Trophoblast cell (in vitro differentiated cells and primary cell): ENCODE results near the gene PMM1.

ENCODE experiments used
- DNase-seq, 2 donors: peaks; one replicate each; pipeline ENCODE4 v3.0.0-alpha.2; 2016
- H2AFZ ChIP-seq: 2 replicates; pipeline ENCODE4 v1.6.1; 2013; ENCODE audit warnings: low read length, moderate library complexity, mild to moderate bottlenecking; ENCODE audit not compliant: insufficient read depth, poor library complexity
- H2AK5ac ChIP-seq: 2 replicates; pipeline ENCODE4 v1.6.1; 2013; ENCODE audit warnings: mild to moderate bottlenecking, low read length
- H2BK120ac ChIP-seq: 2 replicates; pipeline ENCODE4 v1.6.1; 2013; ENCODE audit warnings: low read length, mild to moderate bottlenecking, moderate library complexity; ENCODE audit not compliant: insufficient read depth, poor library complexity
- H2BK12ac ChIP-seq: 2 replicates; pipeline ENCODE4 v1.6.1; 2013; ENCODE audit warnings: mild to moderate bottlenecking, low read length, moderate library complexity
- H2BK5ac ChIP-seq: 2 replicates; pipeline ENCODE4 v1.6.1; 2013; ENCODE audit warnings: low read length, low read depth, moderate library complexity, mild to moderate bottlenecking; ENCODE audit not compliant: poor library complexity
- H3K14ac ChIP-seq: 2 replicates; pipeline ENCODE4 v1.6.1; 2013; ENCODE audit warnings: mild to moderate bottlenecking, low read length
- H3K18ac ChIP-seq: 2 replicates; pipeline ENCODE4 v1.6.1; 2013; ENCODE audit warnings: mild to moderate bottlenecking, low read length
- H3K23ac ChIP-seq: 2 replicates; pipeline ENCODE4 v1.6.1; 2013; ENCODE audit warnings: low read length
- H3K27ac ChIP-seq: 2 replicates; pipeline ENCODE4 v1.5.1; 2013; ENCODE audit warnings: low read depth, mild to moderate bottlenecking, inconsistent platforms, low read length, moderate library complexity
- H3K27me3 ChIP-seq: 2 replicates; pipeline ENCODE4 v1.6.1; 2013; ENCODE audit warnings: inconsistent platforms, mild to moderate bottlenecking, low read length, moderate library complexity; ENCODE audit not compliant: insufficient read depth
- H3K36me3 ChIP-seq, 2 experiments: 1 replicate in 1 of 2; 2 replicates in 1 of 2; pipeline ENCODE4 v1.6.1; 2013; ENCODE audit warnings: low read length in 2 of 2, mild to moderate bottlenecking in 2 of 2, moderate library complexity in 1 of 2; ENCODE audit not compliant: insufficient read depth in 2 of 2, control insufficient read depth in 1 of 2
- H3K4ac ChIP-seq: 2 replicates; pipeline ENCODE4 v1.6.1; 2013; ENCODE audit warnings: low read depth, mild to moderate bottlenecking, low read length, moderate library complexity
- H3K4me1 ChIP-seq, 2 experiments: 1 replicate in 1 of 2; 2 replicates in 1 of 2; pipeline ENCODE4 v1.6.1; 2013; ENCODE audit warnings: low read length in 2 of 2, mild to moderate bottlenecking in 2 of 2, moderate library complexity in 1 of 2; ENCODE audit not compliant: insufficient read depth in 2 of 2, control insufficient read depth in 1 of 2
- H3K4me2 ChIP-seq: 2 replicates; pipeline ENCODE4 v1.6.1; 2013; ENCODE audit warnings: inconsistent platforms, mild to moderate bottlenecking, low read length, moderate library complexity
- H3K4me3 ChIP-seq: 2 replicates; pipeline ENCODE4 v1.5.1; 2013; ENCODE audit warnings: mild to moderate bottlenecking, low read depth, low read length, inconsistent platforms
- H3K79me1 ChIP-seq: one replicate; pipeline ENCODE4 v1.6.1; 2013; ENCODE audit warnings: low read length
- H3K79me2 ChIP-seq: 2 replicates; pipeline ENCODE4 v1.6.1; 2013; ENCODE audit warnings: low read length, mild to moderate bottlenecking; ENCODE audit not compliant: control insufficient read depth, insufficient read depth, poor library complexity
- H3K9ac ChIP-seq: 2 replicates; pipeline ENCODE4 v1.6.1; 2013; ENCODE audit warnings: mild to moderate bottlenecking, low read length
- H3K9me3 ChIP-seq: 2 replicates; pipeline ENCODE4 v1.6.1; 2013; ENCODE audit warnings: low read depth, mild to moderate bottlenecking, control low read depth, inconsistent platforms, low read length; ENCODE audit not compliant: insufficient read depth
- H4K12ac ChIP-seq: 2 replicates; pipeline ENCODE4 v1.6.1; 2013; ENCODE audit warnings: low read depth, mild to moderate bottlenecking, low read length, moderate library complexity
- H4K8ac ChIP-seq: 2 replicates; pipeline ENCODE4 v1.6.1; 2013; ENCODE audit warnings: low read depth, mild to moderate bottlenecking, low read length, moderate library complexity
- H4K91ac ChIP-seq: one replicate; pipeline ENCODE4 v1.6.1; 2013; ENCODE audit warnings: low read depth, mild to moderate bottlenecking, low read length, moderate library complexity
- WGBS: extraction: QIAGEN DNeasy Blood & Tissue Kit; methylation state at CpG from one replicate; pipeline ENCODE4 v1.1.7; 2013; ENCODE audit warnings: missing lambda C conversion rate; ENCODE audit not compliant: insufficient read length, insufficient coverage; ENCODE audit errors: extremely low coverage; 5-methylcytosine and 5-hydroxymethylcytosine counted together

The PMM1 gene

GRCh38 chr22:41551877-41552582 is 37.6 kb downstream of the PMM1 start:
- no peak overlapping the region for H2AFZ ChIP-seq
- no CpG with 5 or more reads among the region's 11 CpGs for WGBS
- no peak for DNase-seq
- no peak overlapping the region for H3K18ac ChIP-seq
- H2BK120ac ChIP-seq, result no peak overlapping the region
- no peak overlapping the region for H3K27ac ChIP-seq
- no peak overlapping the region for H4K91ac ChIP-seq
- H3K14ac ChIP-seq, result no peak overlapping the region
- H4K12ac ChIP-seq, result no peak overlapping the region
- H3K4me3 ChIP-seq, result no peak overlapping the region
- H3K4ac ChIP-seq, result no peak overlapping the region
- no peaks in the 10 kb centered on the region for H3K4me1 ChIP-seq
- H2BK12ac ChIP-seq, result no peak overlapping the region
- H3K9ac ChIP-seq, result no peak overlapping the region
- H2AK5ac ChIP-seq, result no peak overlapping the region
- no peaks in the 10 kb centered on the region for H3K9me3 ChIP-seq
- H3K23ac ChIP-seq, result no peak overlapping the region
- no peak overlapping the region for H2BK5ac ChIP-seq
- H3K4me2 ChIP-seq, result no peak overlapping the region
- H4K8ac ChIP-seq, result no peak overlapping the region
- no peaks in the 10 kb centered on the region for H3K27me3 ChIP-seq
- H3K36me3 ChIP-seq, result no peaks in the 10 kb centered on the region
- H3K79me1 ChIP-seq, result no peaks in the 10 kb centered on the region
- no peaks in the 10 kb centered on the region for H3K79me2 ChIP-seq

DNA sequence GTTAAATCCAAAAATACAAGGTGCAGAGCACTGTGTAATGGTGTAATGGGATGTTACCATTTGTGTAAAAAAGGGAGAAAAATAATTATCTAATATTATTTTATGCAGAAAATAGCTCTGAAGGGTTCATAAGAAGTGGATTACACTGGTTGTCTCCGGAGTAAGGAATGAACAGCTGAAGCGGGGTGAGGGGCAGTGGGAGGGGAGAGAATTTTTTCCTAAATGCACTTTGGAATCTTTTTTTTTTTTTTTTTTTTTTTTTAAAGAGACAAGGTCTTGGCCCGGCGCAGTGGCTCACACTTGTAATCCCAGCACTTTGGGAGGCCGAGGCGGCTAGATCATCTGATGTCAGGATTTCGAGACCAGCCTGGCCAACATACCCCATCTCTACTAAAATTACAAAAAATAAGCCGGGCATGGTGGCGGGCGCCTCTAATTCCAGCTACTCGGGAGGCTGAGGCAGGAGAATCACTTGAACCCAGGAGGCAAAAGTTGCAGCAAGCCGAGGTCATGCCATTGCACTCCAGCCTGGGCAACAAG is 38.6 kb downstream of the PMM1 start:
- Histone ChIP-seq H3K18ac (no peak overlapping the region), H2BK5ac (no peak overlapping the region), H4K12ac (no peak overlapping the region), H3K9me3 (no peaks in the 10 kb centered on the region), H3K4me3 (no peak overlapping the region), H2BK12ac (no peak overlapping the region), H3K4me2 (no peak overlapping the region), H3K9ac (no peak overlapping the region), H2AK5ac (no peak overlapping the region), H2BK120ac (no peak overlapping the region), H4K8ac (no peak overlapping the region), H3K27me3 (no peaks in the 10 kb centered on the region), H4K91ac (no peak overlapping the region), H3K4me1 (no peaks in the 10 kb centered on the region), H2AFZ (no peak overlapping the region), H3K27ac (no peak overlapping the region), H3K14ac (no peak overlapping the region), H3K36me3 (no peaks in the 10 kb centered on the region), H3K4ac (no peak overlapping the region), H3K79me1 (no peaks in the 10 kb centered on the region), H3K79me2 (no peaks in the 10 kb centered on the region), H3K23ac (no peak overlapping the region)
- no peak for DNase-seq
- no CpG with 5 or more reads among the region's 12 CpGs for WGBS

GRCh38 chr22:41548830-41549211 is 40.8 kb downstream of the PMM1 start:
- Histone ChIP-seq H3K27ac (no peak overlapping the region), H3K23ac (no peak overlapping the region), H2AFZ (no peak overlapping the region), H3K9me3 (no peaks in the 10 kb centered on the region), H3K79me1 (peaks cover 4% of the 10 kb centered on the region), H3K14ac (no peak overlapping the region), H2BK12ac (no peak overlapping the region), H2BK120ac (no peak overlapping the region), H2BK5ac (no peak overlapping the region), H3K36me3 (no peaks in the 10 kb centered on the region), H3K79me2 (peaks cover 4% of the 10 kb centered on the region), H3K4me1 (no peaks in the 10 kb centered on the region), H4K12ac (no peak overlapping the region), H3K9ac (no peak overlapping the region), H3K4me3 (no peak overlapping the region), H3K18ac (no peak overlapping the region), H3K27me3 (no peaks in the 10 kb centered on the region), H4K8ac (no peak overlapping the region), H3K4me2 (no peak overlapping the region), H3K4ac (no peak overlapping the region), H2AK5ac (no peak overlapping the region), H4K91ac (no peak overlapping the region)
- no peak for DNase-seq
- WGBS, result no CpG with 5 or more reads among the region's 5 CpGs

DNA sequence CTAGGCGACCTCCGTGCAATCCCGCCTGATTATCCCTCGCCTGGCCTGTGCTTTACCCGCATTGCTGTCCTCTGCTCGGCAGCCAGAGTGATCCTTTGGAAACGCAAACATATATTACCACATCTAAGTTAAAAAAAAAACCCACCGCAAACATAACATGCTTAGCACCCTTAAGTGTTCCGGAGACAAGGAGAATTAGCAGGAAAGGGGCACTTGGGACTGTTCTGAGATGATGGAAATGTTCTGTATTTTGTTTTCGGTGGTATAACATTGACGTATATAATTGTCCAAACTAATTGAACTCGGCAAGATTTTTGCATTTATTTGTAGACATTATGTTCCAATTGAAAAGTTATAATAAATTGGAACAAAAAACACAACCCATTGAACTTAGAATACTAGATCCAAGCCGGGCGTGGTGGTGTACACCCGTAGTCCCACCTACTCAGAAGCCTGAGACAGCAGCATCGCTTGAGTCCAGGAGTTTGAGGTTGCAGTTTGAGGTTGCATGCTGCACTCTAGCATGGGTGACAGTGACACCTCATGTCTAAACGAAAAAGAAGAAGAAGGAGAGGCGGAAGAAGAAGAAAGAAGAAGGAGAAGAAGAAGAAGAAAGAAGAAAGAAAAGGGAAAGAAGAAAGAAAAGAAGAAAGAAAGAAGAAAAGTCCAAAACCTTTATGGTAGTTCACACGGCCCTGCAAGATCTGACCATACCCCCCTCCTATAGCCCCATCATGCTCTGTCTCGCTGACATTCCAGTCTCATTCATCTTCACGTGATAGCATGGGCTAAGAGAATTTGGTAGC is 44.8 kb downstream of the PMM1 start:
- Histone ChIP-seq H3K36me3 (peaks cover 6 to 9% of the 10 kb centered on the region in 2 experiments), H3K27me3 (no peaks in the 10 kb centered on the region), H3K14ac (no peak overlapping the region), H3K79me1 (peaks cover 5% of the 10 kb centered on the region), H3K4me2 (peak overlapping the region; percentile 52), H2AK5ac (no peak overlapping the region), H3K4me3 (no peak overlapping the region), H4K91ac (no peak overlapping the region), H2AFZ (no peak overlapping the region), H3K79me2 (peaks cover 8% of the 10 kb centered on the region), H3K4ac (no peak overlapping the region), H3K18ac (no peak overlapping the region), H2BK5ac (no peak overlapping the region), H2BK12ac (no peak overlapping the region), H3K23ac (no peak overlapping the region), H4K8ac (no peak overlapping the region), H3K27ac (no peak overlapping the region), H4K12ac (no peak overlapping the region), H2BK120ac (no peak overlapping the region), H3K9ac (no peak overlapping the region), H3K9me3 (no peaks in the 10 kb centered on the region), H3K4me1 (peaks cover 3 to 5% of the 10 kb centered on the region in 2 experiments)
- WGBS, result no CpG with 5 or more reads among the region's 21 CpGs
- no peak for DNase-seq
